Measurements from ENCODE around the gene CDH4.

DNA sequence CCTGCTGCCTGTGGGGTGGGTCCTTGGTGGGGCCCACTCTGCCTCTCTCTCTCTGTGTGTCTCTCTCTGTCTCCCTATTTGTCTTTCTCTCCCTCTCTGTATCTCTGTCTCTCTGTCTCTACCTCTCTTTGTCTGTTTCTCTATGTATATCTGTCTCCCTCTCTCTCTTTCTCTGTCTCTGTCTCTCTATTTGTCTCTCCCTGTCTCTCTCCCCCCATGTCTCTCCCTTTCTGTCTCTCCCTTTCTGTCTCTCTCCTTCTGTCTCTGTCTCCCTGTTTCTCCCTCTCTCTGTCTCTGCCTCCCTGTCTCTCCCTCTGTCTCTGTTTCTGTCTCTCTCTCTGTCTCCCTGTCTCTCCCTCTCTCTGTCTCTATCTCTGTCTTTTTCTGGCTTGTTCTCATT lies 353.2 kb downstream of the CDH4 start:
- TF ChIP-seq, protein P1, sequence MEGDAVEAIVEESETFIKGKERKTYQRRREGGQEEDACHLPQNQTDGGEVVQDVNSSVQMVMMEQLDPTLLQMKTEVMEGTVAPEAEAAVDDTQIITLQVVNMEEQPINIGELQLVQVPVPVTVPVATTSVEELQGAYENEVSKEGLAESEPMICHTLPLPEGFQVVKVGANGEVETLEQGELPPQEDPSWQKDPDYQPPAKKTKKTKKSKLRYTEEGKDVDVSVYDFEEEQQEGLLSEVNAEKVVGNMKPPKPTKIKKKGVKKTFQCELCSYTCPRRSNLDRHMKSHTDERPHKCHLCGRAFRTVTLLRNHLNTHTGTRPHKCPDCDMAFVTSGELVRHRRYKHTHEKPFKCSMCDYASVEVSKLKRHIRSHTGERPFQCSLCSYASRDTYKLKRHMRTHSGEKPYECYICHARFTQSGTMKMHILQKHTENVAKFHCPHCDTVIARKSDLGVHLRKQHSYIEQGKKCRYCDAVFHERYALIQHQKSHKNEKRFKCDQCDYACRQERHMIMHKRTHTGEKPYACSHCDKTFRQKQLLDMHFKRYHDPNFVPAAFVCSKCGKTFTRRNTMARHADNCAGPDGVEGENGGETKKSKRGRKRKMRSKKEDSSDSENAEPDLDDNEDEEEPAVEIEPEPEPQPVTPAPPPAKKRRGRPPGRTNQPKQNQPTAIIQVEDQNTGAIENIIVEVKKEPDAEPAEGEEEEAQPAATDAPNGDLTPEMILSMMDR (IDR thresholded peaks at IDR 0.05; ENCODE audit: borderline replicate concordance, extremely low read depth, low read length, poor library complexity, severe bottlenecking), result no peak
- no peak for TF ChIP-seq EZH2 (IDR thresholded peaks at IDR 0.05; ENCODE audit: borderline replicate concordance, low read depth, low read length, severe bottlenecking)
